ENCODE data around the gene ORMDL2. TPM values are rescaled to one million over a fixed set of nuclear protein-coding genes. Genes with fewer than 3 reads are reported as not detected.
"Not testable (repeated sequence)": the region's sequence is repeated elsewhere in the genome, so short reads cannot be mapped to it uniquely, and the experiment has no call there.

ORMDL2 gene
- total RNA-seq, 2 experiments from 2014 or later: 39.6 to 41.0 TPM

DNA sequence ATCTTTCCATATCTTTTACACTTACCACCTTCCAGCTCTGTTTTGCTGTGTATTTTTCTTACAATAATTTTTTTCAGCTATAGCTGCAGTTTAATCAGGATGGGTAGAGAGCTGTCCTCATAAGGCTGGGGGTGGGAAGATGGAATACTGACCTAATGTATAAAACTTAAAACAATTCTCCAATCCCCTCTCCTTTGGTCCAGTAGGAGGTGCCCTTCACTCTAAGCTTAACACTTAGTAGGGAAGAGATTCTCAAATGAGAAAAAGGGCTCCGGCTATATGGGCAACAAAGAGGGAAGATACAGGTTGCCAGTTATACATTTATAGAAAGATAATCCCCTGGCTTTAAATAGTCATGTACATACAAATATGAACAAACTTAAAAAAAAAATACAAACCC lies 2.8 kb downstream of the ORMDL2 start:
- POLR2A ChIA-PET: no interaction called here
- CTCF ChIA-PET: interaction anchor here (0.6 to 1.6 kb wide), 4 partner anchors 9 to 147 kb away, joined by 3 to 5 read pairs (median 3); no protein-coding TSS in a partner anchor

DNA sequence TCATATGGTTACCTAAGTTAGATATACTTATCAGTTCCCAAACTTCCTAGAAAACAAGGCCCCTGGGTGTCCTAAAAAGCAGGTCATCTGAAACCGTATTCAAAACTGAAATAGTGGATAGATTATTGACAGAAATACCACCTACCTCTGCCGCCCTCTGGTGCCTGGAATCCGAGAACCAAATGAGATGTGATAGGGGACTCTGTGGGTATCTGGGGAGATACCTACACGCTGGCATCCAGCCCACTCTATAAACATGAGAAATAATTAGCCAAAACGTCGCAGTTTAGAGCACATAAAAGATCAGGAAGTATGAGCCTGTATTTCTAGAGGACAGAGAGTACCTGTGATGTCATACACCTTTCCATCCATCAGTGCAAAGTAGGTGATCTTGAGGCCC lies 4.4 kb downstream of the ORMDL2 start:
- CTCF ChIA-PET: interaction anchor here (1.4 kb wide), 1 partner anchor 118 kb away, joined by 3 read pairs; no protein-coding TSS in a partner anchor
- POLR2A ChIA-PET: no interaction called here

- ChIA-PET POLR2A (interaction anchor here (1.2 kb wide), 1 partner anchor 104 kb away, joined by 3 read pairs; no protein-coding TSS in a partner anchor), CTCF (interaction anchor here (0.6 to 1.4 kb wide), 3 partner anchors 49 to 116 kb away, joined by 3 to 5 read pairs (median 3); no protein-coding TSS in a partner anchor)
Observed at GRCh38 chr12:55823419-55823818, 5.6 kb downstream of the ORMDL2 start.

- POLR2A ChIA-PET: interaction anchor here (0.6 to 0.9 kb wide), 3 partner anchors 81 to 1813 kb away, joined by 4 to 12 read pairs (median 4); no protein-coding TSS in a partner anchor
- CTCF ChIA-PET: interaction anchor here (0.6 to 1.9 kb wide), 4 partner anchors 102 to 284 kb away, joined by 3 to 4 read pairs (median 4); partner anchors contain the start of gene PYM1
Observed at GRCh38 chr12:55824726-55825125, 6.9 kb downstream of the ORMDL2 start.

- POLR2A ChIA-PET: no interaction called here
- CTCF ChIA-PET: no interaction called here
Observed at GRCh38 chr12:55827806-55828205, 10.0 kb downstream of the ORMDL2 start.

DNA sequence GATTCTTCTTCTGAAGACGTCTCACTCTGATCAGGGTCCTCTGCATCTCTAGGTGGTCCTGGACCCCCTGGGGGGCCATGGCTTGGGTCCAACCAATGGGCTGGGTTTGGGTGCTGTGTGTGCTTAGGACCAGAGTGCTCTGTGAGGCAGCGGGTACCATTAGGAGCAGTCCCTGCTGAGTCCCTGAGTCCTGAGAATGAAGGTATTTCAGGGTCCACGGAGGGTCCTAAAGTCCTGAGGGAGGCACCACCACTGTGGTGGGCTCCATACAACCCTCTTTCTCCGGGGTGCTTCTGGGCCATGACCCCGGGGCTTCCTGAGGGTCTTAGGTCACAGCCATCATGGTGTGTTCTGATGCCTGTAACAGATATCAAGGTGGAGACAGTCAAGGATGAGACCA lies 10.5 kb downstream of the ORMDL2 start:
- ChIA-PET POLR2A (interaction anchor here (2.2 kb wide), 1 partner anchor 11 kb away, joined by 36 read pairs; the partner anchor contains the start of genes ORMDL2 and SARNP), CTCF (no interaction called here)

DNA sequence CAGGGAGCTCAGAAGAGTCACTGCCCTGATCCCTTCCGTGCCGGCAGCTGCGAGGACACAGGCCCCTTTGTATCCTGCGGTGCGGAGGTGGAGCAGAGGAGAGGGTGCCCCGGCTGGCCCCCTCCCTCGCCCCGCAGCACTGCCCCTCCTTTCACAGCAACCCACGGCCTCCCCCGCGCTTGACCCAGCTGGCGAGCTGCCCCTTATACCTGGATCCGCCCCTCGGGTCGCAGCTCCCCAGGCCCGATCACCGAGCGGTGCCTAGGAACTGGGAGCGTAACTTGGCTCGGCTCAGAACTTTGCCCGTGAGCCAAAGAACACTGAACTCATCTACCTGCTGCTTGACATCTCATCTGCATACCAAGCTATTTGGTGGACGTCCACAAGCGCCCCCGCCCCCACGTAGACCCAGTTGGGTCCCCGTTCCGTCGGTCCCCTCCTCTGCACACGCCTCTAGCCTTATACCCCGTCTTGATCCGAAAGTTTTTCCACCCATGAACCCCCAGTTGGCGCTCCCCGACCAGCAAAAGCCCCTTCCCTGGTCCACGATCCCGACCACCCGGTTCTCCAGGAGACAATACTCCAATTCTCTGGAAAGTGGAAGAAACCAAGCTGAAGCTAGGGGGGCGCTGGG lies 12.2 kb downstream of the ORMDL2 start:
- ChIA-PET POLR2A (interaction anchor here (0.5 to 2.2 kb wide), 7 partner anchors 12 to 1868 kb away, joined by 3 to 36 read pairs (median 4); partner anchors contain the start of genes CD63, ORMDL2, RAB5B and SARNP), CTCF (interaction anchor here (0.6 to 3.2 kb wide), 13 partner anchors 9 to 897 kb away, joined by 3 to 15 read pairs (median 4); partner anchors contain the start of genes ORMDL2, SARNP and SUOX)

DNA sequence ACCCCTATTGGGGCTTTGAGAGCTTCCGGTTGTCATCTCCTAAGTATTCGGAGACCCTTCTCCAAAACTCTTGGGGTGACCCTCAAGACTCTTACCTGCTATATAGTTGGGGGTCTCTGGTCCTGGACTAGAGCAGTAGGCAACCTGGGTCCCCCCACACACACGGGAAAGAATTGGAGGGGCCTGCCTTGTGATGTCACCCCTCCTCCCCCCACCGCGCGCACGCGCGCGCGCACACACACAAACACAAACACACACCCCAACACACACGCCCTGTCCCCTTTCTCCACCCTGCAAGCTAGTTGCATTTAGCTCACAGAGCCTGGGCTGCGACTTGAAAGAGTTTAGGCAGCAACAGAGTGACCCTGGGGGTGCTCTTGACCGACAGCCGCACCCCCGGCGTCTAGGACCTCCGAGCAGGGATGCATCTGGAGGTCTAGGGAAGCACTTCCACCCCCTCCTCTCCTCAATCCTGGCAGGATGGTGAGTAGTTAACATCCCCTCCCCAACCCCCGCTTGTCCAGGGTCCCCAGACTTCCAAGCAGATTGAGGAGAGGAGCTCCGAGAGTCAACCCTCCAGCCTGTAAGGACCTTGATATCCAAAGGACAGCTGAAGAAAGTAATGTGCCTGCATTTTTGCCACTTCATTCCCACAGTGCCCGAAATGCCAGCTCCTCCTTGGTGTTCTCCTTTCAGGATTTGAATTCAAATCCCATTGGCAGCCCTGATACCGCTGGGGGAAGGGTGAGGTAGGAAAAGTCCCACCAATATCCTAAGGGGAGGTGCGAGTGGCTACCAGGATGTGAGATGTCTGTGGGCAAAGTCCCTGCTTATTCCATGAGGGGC lies 13.0 kb downstream of the ORMDL2 start:
- ChIA-PET POLR2A (interaction anchor here (0.5 to 2.2 kb wide), 4 partner anchors 13 to 102 kb away, joined by 3 to 36 read pairs (median 5); partner anchors contain the start of genes CD63, ORMDL2 and SARNP), CTCF (interaction anchor here (0.6 to 3.2 kb wide), 10 partner anchors 8 to 896 kb away, joined by 3 to 15 read pairs (median 3); partner anchors contain the start of genes ORMDL2, SARNP and SUOX)

- ChIA-PET POLR2A (interaction anchor here (0.8 kb wide), 1 partner anchor 74 kb away, joined by 5 read pairs; no protein-coding TSS in a partner anchor), CTCF (interaction anchor here (0.8 to 3.2 kb wide), 4 partner anchors 46 to 95 kb away, joined by 3 to 15 read pairs (median 3); no protein-coding TSS in a partner anchor)
Observed at GRCh38 chr12:55831447-55831815, 13.6 kb downstream of the ORMDL2 start.

- ChIA-PET CTCF (no interaction called here), POLR2A (no interaction called here)
Observed at GRCh38 chr12:55833056-55833455, 15.2 kb downstream of the ORMDL2 start.

DNA sequence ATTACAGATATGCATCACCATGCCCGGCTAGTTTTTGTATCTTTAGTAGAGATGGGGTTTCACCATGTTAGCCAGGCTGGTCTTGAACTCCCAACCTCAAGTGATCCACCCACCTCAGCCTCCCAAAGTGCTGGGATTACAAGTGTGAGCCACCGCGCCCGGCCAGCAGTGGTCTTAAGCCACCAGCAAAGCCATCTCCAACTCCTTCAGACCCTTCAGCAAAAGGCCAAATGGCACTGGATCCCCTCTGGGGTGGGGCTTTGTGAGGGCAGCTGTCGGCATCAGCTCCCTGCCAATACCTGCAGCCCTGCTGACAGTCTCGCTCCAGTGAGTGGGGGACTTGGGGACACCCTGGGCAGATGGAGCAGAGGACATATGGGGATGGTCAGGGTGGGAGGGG lies 16.6 kb downstream of the ORMDL2 start:
- POLR2A ChIA-PET, CTCF ChIA-PET: not testable (repeated sequence)

DNA sequence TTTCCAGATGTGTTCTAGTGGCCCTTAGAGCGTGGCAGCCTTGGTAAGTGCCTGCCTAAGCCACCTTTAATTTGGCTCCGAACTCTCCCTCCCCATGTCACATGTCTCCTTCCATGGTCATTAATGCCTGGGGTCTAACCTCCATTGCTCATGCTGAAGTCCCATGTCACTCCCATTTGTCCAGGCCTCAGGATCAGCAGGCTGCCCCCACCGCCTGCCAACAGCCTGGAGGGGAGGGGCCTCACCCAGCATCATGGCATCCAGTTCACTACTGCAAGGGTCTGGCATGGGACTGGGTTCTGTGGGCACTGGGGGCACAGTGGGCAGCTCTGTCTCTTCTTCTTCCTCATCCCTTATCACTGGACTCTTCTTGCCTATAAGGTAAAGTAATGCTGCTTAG lies 20.5 kb downstream of the ORMDL2 start:
- CTCF ChIA-PET: interaction anchor here (1.2 kb wide), 1 partner anchor 8 kb away, joined by 6 read pairs; no protein-coding TSS in a partner anchor
- POLR2A ChIA-PET: no interaction called here

DNA sequence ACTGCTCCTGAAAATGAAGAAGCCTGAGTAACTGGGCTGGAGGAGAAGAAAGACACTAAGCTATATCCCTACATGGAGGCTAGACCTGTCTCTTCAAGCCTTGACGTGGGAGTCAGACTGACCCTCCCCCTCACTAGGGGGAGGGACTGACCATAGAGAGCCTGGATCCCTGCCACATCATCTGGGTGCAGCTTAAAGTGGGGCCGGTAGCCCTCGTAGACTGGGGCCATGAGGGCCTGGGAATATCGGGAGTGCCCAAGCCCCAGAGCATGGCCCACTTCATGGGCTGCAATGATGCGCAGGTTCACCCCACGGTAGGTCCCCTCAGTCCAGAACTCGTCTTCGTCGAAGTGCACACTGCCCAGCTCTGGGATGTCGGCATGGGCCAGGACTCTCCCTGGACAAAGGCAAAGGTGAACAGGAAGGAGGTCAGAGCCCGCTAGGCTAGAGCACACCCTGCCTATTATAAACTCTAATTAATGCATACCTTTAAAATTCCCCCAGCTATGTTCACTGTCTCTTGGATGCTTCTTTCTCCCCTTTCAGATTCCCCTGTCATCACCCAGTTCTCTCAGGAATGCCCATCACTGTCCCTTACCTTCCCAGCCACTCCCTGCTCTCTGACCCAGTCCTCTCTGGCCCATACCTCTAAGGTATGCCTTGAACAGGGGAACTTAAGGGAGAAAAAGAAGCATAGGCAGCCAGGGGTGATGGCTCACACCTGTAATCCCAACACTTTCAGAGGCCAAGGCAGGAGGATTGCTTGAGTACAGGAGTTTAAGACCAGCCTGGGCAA lies 21.7 kb downstream of the ORMDL2 start:
- POLR2A ChIA-PET: no interaction called here
- CTCF ChIA-PET: interaction anchor here (1.2 kb wide), 1 partner anchor 9 kb away, joined by 6 read pairs; no protein-coding TSS in a partner anchor

DNA sequence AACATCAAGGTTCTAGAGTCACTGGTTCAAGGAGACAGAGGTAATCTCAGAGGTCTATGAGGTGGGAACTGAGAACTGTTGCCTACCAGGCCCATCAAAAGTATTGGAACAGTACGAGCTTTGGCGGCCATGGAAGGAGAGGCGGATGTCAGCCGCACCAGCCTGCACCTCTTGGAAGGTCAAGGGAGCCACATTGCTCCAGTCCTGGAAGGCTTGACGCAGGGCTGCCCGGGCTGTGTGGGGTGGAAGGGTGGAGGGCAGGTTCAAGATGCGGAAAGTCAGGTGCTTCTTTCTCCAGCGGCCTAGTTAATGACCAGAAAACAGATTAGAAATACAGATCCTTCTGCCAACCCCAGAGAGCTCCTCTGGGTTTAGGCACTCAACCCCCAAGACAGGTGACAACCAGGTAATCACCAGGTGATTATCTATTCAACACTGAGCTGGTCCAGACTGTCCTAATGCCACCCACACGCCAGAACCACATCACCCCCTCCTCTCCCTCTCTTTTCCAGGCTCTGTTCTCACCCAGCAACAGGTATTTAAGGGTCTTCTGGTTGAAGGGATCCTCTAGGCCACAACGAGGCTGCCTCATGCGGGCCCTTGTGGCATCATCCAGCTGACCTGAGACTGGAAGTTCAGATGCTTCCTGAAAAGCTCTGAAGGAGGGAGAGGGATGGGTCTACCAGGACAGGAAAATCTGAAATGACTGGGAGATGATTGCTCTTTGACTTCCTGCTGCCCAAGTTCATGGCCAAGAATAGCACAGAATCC lies 22.9 kb downstream of the ORMDL2 start:
- POLR2A ChIA-PET: interaction anchor here (0.5 kb wide), 1 partner anchor 88 kb away, joined by 3 read pairs; no protein-coding TSS in a partner anchor
- CTCF ChIA-PET: no interaction called here

DNA sequence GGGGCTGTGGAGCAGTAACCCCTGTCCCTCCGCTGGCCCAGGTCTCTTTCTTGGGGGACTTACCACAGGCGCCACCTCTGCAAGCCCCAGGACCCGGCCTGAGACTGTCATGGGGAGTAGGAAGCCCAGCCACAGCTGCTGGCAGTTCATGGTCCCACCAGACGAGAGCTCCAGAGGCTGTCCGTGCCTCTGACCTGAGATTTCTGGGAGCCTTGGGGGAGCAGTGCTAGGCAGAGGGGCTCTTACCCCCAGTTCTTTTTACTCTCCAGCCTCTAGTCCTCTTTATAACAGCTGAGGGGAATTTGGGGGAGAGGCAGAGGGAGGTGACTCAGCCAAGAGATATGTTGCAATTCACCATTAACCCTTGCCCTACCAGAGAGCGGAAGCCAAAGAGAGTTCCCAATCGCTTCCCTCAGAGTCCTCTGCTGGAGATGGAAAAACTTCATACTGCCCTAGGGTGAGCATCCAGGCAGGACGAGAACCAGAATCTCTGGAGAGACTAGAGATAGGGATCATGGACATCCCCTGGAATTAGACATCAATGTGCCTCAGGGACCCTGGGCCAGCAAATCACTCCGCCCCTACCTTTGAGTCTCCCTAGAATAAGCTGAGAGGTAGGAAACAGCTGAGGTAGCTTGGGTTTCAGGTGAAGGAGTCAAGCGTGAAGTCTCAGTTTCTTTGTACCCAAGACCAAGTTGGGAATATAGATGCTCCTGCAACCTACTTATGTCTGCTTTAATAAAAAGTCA lies 25.0 kb downstream of the ORMDL2 start, which contains the start of gene MMP19:
MMP19 (minus strand) TSS at position 256 of the 749 bp plus-strand sequence; CDS start at position 150, 106 bp downstream.
- ChIA-PET CTCF (no interaction called here), POLR2A (no interaction called here)

GRCh38 chr12:55843431-55843830 lies 25.6 kb downstream of the ORMDL2 start:
- POLR2A ChIA-PET: no interaction called here
- CTCF ChIA-PET: no interaction called here

- ChIA-PET CTCF (no interaction called here), POLR2A (interaction anchor here (0.8 kb wide), 1 partner anchor 16 kb away, joined by 3 read pairs; the partner anchor contains the start of gene DNAJC14)
Observed at GRCh38 chr12:55844961-55845360, 27.1 kb downstream of the ORMDL2 start.

Measured in activated CD8-positive, alpha-beta memory T cell treated with anti-CD3 and anti-CD28 coated beads for 36 hours (primary cell).